Urinary bladder (tissue), 4 donors: ENCODE measurements around the gene ACTMAP. TPM values are rescaled to one million over a fixed set of nuclear protein-coding genes. Genes with fewer than 3 reads are reported as not detected.
"Not testable (repeated sequence)": the region's sequence is repeated elsewhere in the genome, so short reads cannot be mapped to it uniquely, and the experiment has no call there.

Source experiments
- DNase-seq: peaks from one replicate; pipeline ENCODE4 v3.0.0-alpha.2; 2015; ENCODE audit errors: extremely low spot score
- H3K27ac ChIP-seq: one replicate; pipeline ENCODE4 v1.5.1; 2013; ENCODE audit warnings: low read depth, mild to moderate bottlenecking, moderate library complexity
- H3K36me3 ChIP-seq: one replicate; pipeline ENCODE4 v1.6.1; 2013; ENCODE audit warnings: mild to moderate bottlenecking, moderate library complexity; ENCODE audit not compliant: insufficient read depth
- H3K4me1 ChIP-seq: one replicate; pipeline ENCODE4 v1.6.1; 2013; ENCODE audit warnings: mild to moderate bottlenecking, moderate library complexity; ENCODE audit not compliant: insufficient read depth
- H3K4me3 ChIP-seq: one replicate; pipeline ENCODE4 v1.5.1; 2013; ENCODE audit warnings: low read depth, low read length
- WGBS: extraction: QIAGEN DNeasy Blood & Tissue Kit; methylation state at CpG from one replicate; pipeline ENCODE4 v1.1.7; 2013; 5-methylcytosine and 5-hydroxymethylcytosine counted together
- polyA plus RNA-seq: library from polyadenylated mRNA; stranded (reverse); fragments of 200-250 nt; gene quantifications from one replicate; pipeline ENCODE4 v1.2.3, GENCODE V29; 2013
- total RNA-seq: library from RNA; depleted of rRNA; stranded (reverse); fragments of >200 nt; gene quantifications from one replicate; pipeline ENCODE4 v1.2.3, GENCODE V29; 2014
- donor health status: healthy with polysubstance abuse.
- donor health status: healthy.

Gene ACTMAP
- total and polyA plus RNA-seq, 2 donors = 0.79 to 5.7 TPM

DNA sequence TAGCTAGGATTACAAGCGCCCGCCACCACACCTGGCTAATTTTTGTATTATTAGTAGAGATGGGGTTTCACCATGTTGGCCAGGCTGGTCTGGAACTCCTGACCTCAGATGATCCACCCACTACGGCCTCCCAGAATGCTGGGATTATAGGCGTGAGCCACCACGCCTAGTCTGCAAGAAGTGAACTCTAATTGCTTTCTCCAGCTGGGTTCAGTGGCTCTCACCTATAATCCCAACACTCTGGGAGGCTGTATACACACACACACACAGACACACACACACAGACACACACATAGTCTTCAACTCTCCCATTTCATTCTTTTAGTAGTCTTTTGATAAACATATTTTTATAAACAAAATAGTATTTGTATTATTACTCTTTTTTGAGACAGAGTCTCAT lies 20.2 kb downstream of the ACTMAP start:
- not testable (repeated sequence) for H3K27ac ChIP-seq, H3K36me3 ChIP-seq, H3K4me1 ChIP-seq, H3K4me3 ChIP-seq, DNase-seq
- WGBS = 93% methylated on average over 5 of the region's 5 CpGs

DNA sequence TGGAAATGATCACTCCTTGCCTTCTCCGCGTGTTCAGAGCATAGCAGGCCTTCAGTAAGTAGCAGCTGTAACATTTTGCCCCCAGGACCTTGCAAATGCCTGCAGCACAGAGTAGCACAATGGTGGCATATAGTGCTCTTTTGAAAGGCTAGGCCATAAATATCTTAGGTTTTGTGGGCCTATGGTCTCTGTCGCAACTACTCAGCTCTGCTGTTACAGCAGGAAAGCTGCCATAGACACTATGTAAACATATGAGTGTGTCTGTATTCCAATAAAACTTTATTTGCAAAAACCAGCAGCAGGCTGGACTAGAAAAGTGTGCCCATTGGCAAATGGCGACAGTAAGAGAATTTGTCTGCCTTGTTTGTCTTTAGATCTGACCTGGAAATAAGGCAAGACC lies 24.0 kb downstream of the ACTMAP start:
- WGBS = 95% methylated on average over 4 of the region's 4 CpGs
- DNase-seq = no peak
- Histone ChIP-seq H3K27ac (no peak overlapping the region), H3K4me3 (no peak overlapping the region), H3K36me3 (peaks cover 7% of the 10 kb centered on the region), H3K4me1 (peaks cover 1% of the 10 kb centered on the region)

DNA sequence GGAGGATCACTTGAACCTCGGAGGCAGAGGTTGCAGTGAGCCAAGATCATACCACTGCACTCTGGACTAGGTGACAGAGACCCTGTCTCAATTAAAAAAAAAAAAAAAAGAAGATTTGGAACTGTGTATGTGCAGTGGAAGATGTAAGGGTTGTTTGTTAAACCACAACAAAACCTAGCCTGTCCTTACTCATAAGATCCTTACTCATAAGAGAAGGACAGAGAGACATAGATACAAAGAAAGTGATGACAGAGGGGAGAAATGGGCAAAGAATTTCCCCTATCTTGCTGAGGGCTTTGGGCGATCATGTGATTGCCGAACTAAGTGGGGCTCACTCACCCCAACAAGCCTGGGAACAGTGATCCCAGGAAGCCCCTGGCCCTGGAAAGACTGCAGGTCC lies 25.4 kb downstream of the ACTMAP start:
- Histone ChIP-seq H3K27ac (no peak overlapping the region), H3K36me3 (peaks cover 3% of the 10 kb centered on the region), H3K4me1 (peaks cover 1% of the 10 kb centered on the region), H3K4me3 (no peak overlapping the region)
- 96% methylated on average over 3 of the region's 3 CpGs for WGBS
- DNase-seq = no peak

DNA sequence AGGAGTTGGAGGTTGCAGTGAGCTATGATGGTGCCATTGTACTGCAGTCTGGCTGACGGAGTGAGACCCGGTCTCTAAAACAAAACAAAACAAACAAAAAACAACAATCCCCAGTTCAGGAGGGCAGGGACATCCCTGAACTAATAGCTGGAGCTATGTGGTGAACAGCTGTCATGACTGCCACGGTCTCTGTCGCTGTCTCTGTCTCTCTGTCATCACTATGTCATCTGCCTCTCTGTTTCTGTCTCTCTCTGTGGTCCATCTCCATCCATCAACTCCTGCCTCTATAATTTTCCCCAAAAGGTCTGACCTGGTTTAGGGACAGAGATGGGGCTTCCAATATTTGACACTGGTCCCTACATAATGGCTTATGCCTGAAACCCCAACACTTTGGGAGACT lies 26.0 kb downstream of the ACTMAP start:
- Histone ChIP-seq H3K27ac (no peak overlapping the region), H3K4me3 (no peak overlapping the region), H3K4me1 (peaks cover 1% of the 10 kb centered on the region), H3K36me3 (peaks cover 3% of the 10 kb centered on the region)
- 96% methylated on average over 4 of the region's 4 CpGs for WGBS
- DNase-seq = no peak

DNA sequence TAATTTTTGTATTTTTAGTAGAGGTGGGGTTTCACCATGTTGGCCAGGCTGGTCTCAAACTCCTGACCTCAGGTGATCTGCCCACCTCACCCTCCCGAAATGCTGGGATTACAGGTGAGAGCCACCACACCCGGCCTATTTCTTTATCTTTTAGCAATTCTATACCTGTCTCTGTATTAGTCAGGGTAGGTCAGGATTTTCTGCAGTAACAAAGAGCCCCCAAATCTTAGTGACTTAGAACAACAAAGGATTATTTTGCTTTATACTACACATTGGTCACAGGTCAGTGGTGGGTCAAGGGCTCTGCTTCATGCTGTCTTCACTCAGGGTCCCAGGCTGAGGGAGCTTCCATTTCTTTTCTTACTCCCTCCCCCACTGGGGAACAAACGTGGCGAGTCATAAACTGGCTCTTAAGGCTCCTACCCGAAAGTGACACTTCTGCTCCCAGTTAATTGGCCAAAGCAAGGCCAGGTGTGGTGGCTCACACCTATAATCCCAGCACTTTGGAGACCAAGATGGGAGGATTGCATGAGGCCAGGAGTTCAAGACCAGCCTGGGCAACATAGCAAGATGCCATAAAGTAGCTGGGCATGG lies 26.5 kb downstream of the ACTMAP start:
- peaks cover 1% of the 10 kb centered on the region for H3K4me1 ChIP-seq
- WGBS = 91% methylated on average over 5 of the region's 5 CpGs
- H3K36me3 ChIP-seq = peaks cover 3% of the 10 kb centered on the region
- DNase-seq = no peak
- no peak overlapping the region for H3K27ac ChIP-seq
- no peak overlapping the region for H3K4me3 ChIP-seq

DNA sequence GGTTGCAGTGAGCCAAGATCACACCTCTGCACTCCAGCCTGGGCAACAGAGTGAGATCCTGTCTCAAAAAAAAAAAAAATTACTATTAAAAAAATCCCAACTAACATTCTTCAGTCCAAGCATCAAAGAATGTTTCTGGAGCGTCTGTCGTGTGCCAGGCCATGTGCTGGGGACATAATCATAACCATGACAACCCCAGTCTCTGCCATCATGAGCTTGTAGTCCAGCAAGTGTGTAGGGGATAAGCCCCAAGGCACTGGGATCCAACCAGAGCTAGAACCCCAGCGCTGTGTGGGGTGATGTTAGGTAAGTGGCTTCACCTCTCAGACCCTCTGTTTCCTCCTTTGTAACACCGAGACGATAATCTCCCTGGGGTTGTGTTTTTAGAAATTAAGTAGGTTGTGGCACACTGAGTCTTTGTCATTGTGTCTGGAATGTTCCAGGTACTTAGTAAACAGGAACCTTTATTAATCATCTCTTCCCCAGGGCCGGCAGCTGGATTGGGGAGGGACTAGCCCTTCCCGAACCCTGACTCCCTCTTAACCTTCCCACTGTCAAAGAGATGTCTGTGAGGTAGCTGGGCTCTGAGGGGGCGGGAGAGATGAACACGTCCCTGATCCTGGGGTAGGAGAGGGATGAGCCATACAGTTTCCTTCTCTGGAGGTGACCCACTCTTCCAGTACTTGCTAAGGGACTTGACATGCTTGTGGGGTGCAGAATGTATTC lies 28.2 kb downstream of the ACTMAP start:
- 76% methylated on average over 9 of the region's 9 CpGs for WGBS
- DNase-seq = no peak
- Histone ChIP-seq H3K27ac (no peak overlapping the region), H3K36me3 (peaks cover 3% of the 10 kb centered on the region), H3K4me3 (no peak overlapping the region), H3K4me1 (peaks cover 1% of the 10 kb centered on the region)

DNA sequence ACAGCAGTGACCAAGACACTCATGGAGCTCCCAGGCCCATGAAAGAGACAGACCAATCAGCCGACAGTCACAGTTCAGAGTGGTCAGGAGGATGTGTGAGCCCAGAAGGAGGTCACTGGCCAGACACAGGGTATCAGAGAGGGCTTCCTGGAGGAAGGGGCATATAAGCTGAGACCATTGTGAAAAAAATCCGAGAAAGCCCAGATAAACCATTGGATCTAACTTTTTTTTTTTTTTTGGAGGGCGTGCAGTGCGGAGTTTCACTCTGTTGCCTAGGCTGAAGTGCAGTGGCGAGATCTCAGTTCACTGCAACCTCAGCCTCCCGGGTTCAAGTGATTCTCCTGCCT lies 29.2 kb downstream of the ACTMAP start:
- H3K27ac ChIP-seq = peak overlapping the region; percentile 83
- H3K36me3 ChIP-seq = peaks cover 3% of the 10 kb centered on the region
- H3K4me1 ChIP-seq = peaks cover 1% of the 10 kb centered on the region
- DNase-seq = no peak
- H3K4me3 ChIP-seq = no peak overlapping the region
- WGBS = 86% methylated on average over 6 of the region's 6 CpGs

DNA sequence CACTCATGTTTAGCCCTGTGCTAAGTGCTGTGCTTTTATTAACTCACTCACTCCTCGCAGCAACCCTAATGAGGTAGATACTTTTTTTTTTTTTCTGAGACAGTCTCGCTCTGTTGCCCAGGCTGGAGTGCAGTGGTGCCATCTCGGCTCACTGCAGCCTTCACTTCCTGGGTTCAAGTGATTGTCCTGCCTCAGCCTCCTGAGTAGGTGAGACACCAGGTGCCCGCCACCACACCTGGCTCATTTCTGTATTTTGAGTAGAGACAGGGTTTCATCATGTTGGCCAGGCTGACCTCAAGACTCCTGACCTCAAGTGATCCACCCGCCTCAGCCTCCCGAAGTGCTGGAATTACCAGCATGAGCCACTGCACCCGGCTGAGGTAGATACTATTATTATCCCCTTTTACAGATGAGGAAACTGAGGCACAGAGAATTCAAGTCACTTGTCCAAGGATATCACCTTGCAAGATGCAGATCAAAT lies 30.8 kb downstream of the ACTMAP start:
- Histone ChIP-seq H3K4me1 (peaks cover 1% of the 10 kb centered on the region), H3K27ac (peak overlapping the region; percentile 51), H3K36me3 (peaks cover 3% of the 10 kb centered on the region), H3K4me3 (peak overlapping the region; percentile 80)
- 45% methylated on average over 7 of the region's 7 CpGs for WGBS
- DNase-seq = no peak

DNA sequence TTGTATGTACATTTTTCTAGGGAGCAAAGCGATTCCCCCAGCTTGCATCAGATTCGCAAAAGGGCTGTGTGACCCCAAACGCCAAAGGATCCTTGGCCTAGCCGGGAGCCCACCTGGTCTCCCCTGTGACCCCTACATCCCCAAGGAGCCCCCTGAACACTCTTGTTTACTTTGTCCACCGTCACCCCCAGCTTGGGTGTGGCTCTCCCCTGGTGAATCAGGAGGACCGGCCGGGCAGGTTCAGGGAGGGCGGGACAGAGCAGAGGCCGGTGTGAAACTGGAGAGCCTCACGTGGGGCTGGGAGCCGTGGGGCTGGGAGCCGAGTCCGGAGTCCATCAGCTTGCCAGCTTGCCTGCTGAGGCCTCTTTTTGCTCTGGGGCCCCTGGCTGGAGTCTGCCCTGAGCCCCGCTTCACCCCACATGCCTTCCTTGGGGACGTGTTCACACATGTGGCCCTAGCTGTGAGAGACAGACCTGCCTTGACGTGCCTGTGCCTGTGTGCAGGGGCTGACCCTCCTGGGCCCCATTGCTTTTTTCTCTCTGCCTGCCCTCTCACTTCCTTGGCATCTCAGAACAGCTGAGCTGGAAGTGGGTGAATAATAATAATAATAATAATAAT lies 31.4 kb downstream of the ACTMAP start:
- 6% methylated on average over 16 of the region's 16 CpGs for WGBS
- H3K27ac ChIP-seq = peak overlapping the region; percentile 94
- H3K36me3 ChIP-seq = peaks cover 2% of the 10 kb centered on the region
- peak; percentile 62 for DNase-seq
- peak overlapping the region; percentile 80 for H3K4me3 ChIP-seq
- H3K4me1 ChIP-seq = peaks cover 1% of the 10 kb centered on the region

DNA sequence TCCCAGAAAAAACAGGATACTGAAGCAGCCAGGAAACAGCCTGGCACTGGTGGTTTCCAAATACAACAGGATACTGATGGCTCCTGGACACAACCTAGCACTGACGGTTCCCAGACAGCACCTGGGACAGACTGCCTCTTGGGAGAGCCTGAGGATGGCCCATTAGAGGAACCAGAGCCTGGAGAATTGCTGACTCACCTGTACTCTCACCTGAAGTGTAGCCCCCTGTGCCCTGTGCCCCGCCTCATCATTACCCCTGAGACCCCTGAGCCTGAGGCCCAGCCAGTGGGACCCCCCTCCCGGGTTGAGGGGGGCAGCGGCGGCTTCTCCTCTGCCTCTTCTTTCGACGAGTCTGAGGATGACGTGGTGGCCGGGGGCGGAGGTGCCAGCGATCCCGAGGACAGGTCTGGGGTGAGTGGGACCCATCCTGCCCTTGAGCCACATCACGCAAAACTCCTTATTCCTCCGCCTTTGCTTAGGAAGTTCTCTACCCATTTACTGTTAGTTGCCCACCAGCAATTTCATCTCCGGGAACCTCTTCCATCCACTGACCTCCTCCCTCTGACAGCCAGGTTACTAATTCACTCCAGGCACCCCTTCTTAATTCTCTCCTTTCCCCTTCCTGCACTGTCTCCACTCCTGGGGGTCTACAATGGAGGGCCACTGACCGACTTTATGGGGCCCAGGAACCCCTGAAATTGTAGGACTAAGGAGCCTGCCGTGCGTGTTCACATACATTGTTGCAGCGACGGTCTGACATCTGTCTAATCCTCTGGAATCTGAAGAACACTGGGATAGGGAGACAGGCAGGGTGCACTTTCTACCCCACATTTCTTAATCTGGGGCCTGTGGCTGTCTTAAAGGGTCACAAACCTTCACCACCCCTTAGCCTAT lies 32.1 kb downstream of the ACTMAP start:
- 27% methylated on average over 20 of the region's 20 CpGs for WGBS
- H3K4me3 ChIP-seq = peak overlapping the region; percentile 80
- H3K27ac ChIP-seq = peak overlapping the region; percentile 94
- H3K36me3 ChIP-seq = no peaks in the 10 kb centered on the region
- H3K4me1 ChIP-seq = peaks cover 1% of the 10 kb centered on the region
- DNase-seq = no peak

DNA sequence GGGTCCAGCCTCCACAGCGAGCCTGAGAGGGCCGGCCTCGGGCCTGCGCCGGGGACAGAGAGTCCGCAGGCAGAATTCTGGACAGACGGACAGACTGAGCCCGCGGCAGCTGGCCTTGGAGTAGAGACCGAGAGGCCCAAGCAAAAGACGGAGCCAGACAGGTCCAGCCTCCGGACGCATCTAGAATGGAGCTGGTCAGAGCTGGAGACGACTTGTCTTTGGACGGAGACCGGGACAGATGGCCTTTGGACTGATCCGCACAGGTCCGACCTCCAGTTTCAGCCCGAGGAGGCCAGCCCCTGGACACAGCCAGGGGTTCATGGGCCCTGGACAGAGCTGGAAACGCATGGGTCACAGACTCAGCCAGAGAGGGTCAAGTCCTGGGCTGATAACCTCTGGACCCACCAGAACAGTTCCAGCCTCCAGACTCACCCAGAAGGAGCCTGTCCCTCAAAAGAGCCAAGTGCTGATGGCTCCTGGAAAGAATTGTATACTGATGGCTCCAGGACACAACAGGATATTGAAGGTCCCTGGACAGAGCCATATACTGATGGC lies 32.9 kb downstream of the ACTMAP start:
- 2% methylated on average over 20 of the region's 20 CpGs for WGBS
- H3K36me3 ChIP-seq = no peaks in the 10 kb centered on the region
- H3K4me1 ChIP-seq = peaks cover 1% of the 10 kb centered on the region
- DNase-seq = no peak
- H3K27ac ChIP-seq = peak overlapping the region; percentile 94
- H3K4me3 ChIP-seq = peak overlapping the region; percentile 80

DNA sequence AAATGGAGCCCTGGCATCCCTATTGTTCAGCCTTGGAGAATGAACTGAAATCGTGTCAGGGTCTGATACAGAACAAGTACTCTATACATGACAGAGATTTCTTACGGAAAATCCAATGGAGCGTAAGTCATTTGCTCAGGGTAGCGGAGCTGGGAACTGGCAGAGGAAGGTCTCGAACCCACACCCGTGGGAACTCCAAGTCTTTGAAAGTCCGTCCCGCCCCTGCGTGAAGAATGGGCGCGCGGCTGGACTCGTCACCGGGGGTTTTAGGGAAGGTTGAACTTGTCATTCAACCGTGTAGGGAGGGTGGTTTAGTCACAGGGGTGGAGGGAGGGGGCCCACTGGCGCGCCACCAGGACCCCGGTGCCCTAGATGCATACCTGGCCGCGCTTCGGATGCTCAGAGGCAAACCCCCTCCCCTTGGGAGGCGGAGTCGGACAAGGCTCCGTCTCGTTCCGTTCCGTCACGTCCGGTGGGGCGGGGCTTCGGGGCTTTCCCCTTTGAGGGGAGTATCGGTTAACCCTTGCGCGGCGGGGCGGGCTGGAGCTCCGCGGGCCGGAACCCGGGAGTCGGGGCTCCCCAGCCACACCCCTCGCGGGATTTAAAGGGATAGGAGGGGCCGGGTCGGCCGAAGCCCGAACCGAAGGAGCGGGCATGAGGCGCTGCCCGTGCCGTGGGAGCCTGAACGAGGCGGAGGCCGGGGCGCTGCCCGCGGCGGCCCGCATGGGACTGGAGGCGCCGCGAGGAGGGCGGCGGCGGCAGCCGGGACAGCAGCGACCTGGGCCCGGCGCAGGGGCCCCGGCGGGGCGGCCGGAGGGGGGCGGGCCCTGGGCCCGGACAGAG lies 33.6 kb downstream of the ACTMAP start, which contains the start of the genes COQ8B and ITPKC:
Gene COQ8B (minus strand): TSS at position 405 of the 843 bp plus-strand sequence. CDS start 2,254 bp downstream, outside the sequence.
Gene ITPKC (plus strand): TSS at position 631 of the 843 bp plus-strand sequence. CDS start 24 bp downstream, at position 655.
- DNase-seq = peak; percentile 98
- WGBS = under 1% methylated on average over 76 of the region's 76 CpGs
- H3K4me1 ChIP-seq = peaks cover 1% of the 10 kb centered on the region
- peak within 1 kb of the TSS; percentile 94 for H3K27ac ChIP-seq
- H3K36me3 ChIP-seq = no peaks in the 10 kb centered on the region
- H3K4me3 ChIP-seq = peak within 1 kb of the TSS; percentile 80
